Measurements from ENCODE around the gene CHAD.

GRCh38 chr17:50469208-50469605 is 527 bp upstream of the CHAD start:
- TF ChIP-seq CTCF (IDR thresholded peaks at IDR 0.05; ENCODE audit: low read depth, low read length, poor library complexity, severe bottlenecking) (no peak), EZH2phosphoT487 (IDR thresholded peaks at IDR 0.05; ENCODE audit: borderline replicate concordance, low read length) (no peak)

Measured in DOHH2 (cell line).